Stimulated activated CD4-positive, alpha-beta T cell treated with anti-CD3 and anti-CD28 coated beads, TNF-alpha, amount 100 ng/mL, for 24 hours (primary cell): ENCODE data around the gene MAP3K15.
A peak's percentile ranks its signal among the peaks of the same experiment; 100 is the strongest.

Experiments used
- DNase-seq, 3 experiments: peaks; one replicate each; pipeline ENCODE4 v3.0.0-alpha.2; 2020; ENCODE audit warnings: low read depth in 3 of 3

The MAP3K15 gene

GRCh38 chrX:19403696-19404095, 111.6 kb downstream of the MAP3K15 start:
- no peak for DNase-seq

GRCh38 chrX:19392703-19393102, 122.6 kb downstream of the MAP3K15 start:
- DNase-seq, result no peak

- DNase-seq, result no peak
These were observed 123.2 kb downstream of the MAP3K15 start for GRCh38 chrX:19392078-19392477.

GRCh38 chrX:19389227-19389845, 126.0 kb downstream of the MAP3K15 start:
- no peak for DNase-seq

- no peak for DNase-seq
These were observed 126.6 kb downstream of the MAP3K15 start for GRCh38 chrX:19388741-19389140.

- DNase-seq, result no peak
These were observed 127.1 kb downstream of the MAP3K15 start for GRCh38 chrX:19388064-19388679.

- no peak for DNase-seq
These were observed 128.6 kb downstream of the MAP3K15 start for GRCh38 chrX:19386679-19387078.

GRCh38 chrX:19382555-19383145, 132.7 kb downstream of the MAP3K15 start:
- peak; percentile 11 to 54 (median 25) for DNase-seq

GRCh38 chrX:19381326-19381725, 134.0 kb downstream of the MAP3K15 start:
- no peak for DNase-seq

GRCh38 chrX:19377799-19378198, 137.5 kb downstream of the MAP3K15 start:
- no peak for DNase-seq

GRCh38 chrX:19375546-19375945, 139.8 kb downstream of the MAP3K15 start:
- no peak for DNase-seq

GRCh38 chrX:19373351-19373891, 141.9 kb downstream of the MAP3K15 start:
- DNase-seq, result no peak

- DNase-seq, result no peak
These were observed 142.6 kb downstream of the MAP3K15 start for GRCh38 chrX:19372547-19373331.

- peak; percentile 28 to 64 (median 43) for DNase-seq
These were observed 143.2 kb downstream of the MAP3K15 start for GRCh38 chrX:19372170-19372546.

GRCh38 chrX:19370061-19370460, 145.2 kb downstream of the MAP3K15 start:
- no peak for DNase-seq

GRCh38 chrX:19368576-19368975, 146.7 kb downstream of the MAP3K15 start:
- no peak for DNase-seq

- DNase-seq, result no peak
These were observed 153.6 kb downstream of the MAP3K15 start for GRCh38 chrX:19361701-19362100.

- no peak for DNase-seq
These were observed 154.4 kb downstream of the MAP3K15 start for GRCh38 chrX:19360903-19361302.

GRCh38 chrX:19358521-19358920, 156.8 kb downstream of the MAP3K15 start:
- no peak for DNase-seq

GRCh38 chrX:19354625-19355024, 160.7 kb downstream of the MAP3K15 start:
- DNase-seq, result no peak

- DNase-seq, result peak in 1 of 3 experiments; percentile 7
These were observed 164.3 kb downstream of the MAP3K15 start for GRCh38 chrX:19350941-19351384.

- no peak for DNase-seq
These were observed 166.0 kb downstream of the MAP3K15 start for GRCh38 chrX:19349264-19349663.
